ENCODE results near the gene C1QTNF2. TPM values are rescaled to one million over a fixed set of nuclear protein-coding genes. Genes with fewer than 3 reads are reported as not detected.

The C1QTNF2 gene
- total and polyA plus RNA-seq, 12 donors: 0.40 to 1.6 (median 1.1) TPM

GRCh38 chr5:160397492-160397891 is 27.1 kb upstream of the C1QTNF2 start:
- intact Hi-C loops (cut with DNase I): loop anchor here in 1 of 10 donors (5.0 kb wide), 1 partner anchor 200 kb away; no protein-coding TSS in a partner anchor
- ATAC-seq (no peak), DNase-seq (no peak)
- H3K4me1 ChIP-seq: peaks cover 0 to 53% (median 20%) of the 10 kb centered on the region in 9 donors
- no peak overlapping the region for H3K4me3 ChIP-seq
- peaks cover 0 to 34% (median 10%) of the 10 kb centered on the region in 9 donors for H3K36me3 ChIP-seq
- TF ChIP-seq CTCF (IDR thresholded peaks at IDR 0.05): no peak
- WGBS, 2 donors: 98% methylated on average over 1 of the region's 1 CpG
- H3K27ac ChIP-seq: no peak overlapping the region
- no peaks in the 10 kb centered on the region for H3K9me3 ChIP-seq
- no peaks in the 10 kb centered on the region for H3K27me3 ChIP-seq

GRCh38 chr5:160395111-160395510 is 24.7 kb upstream of the C1QTNF2 start:
- intact Hi-C loops (cut with DNase I): loop anchor here in 1 of 10 donors (5.0 kb wide), 1 partner anchor 198 kb away; no protein-coding TSS in a partner anchor
- Histone ChIP-seq H3K36me3 (peaks cover 0 to 21% (median 0%) of the 10 kb centered on the region in 9 donors), H3K27ac (no peak overlapping the region), H3K4me1 (peaks cover 0 to 56% (median 15%) of the 10 kb centered on the region in 9 donors), H3K27me3 (no peaks in the 10 kb centered on the region), H3K9me3 (no peaks in the 10 kb centered on the region), H3K4me3 (no peak overlapping the region)
- DNase-seq (no peak), ATAC-seq (no peak)
- WGBS, 2 donors: 90 to 93% methylated on average over 7 of the region's 7 CpGs
- no peak for TF ChIP-seq CTCF (IDR thresholded peaks at IDR 0.05)

- DNase-seq (no peak), ATAC-seq (no peak)
- Histone ChIP-seq H3K9me3 (peaks cover 0 to 22% (median 11%) of the 10 kb centered on the region in 11 donors), H3K4me3 (no peak overlapping the region), H3K27ac (no peak overlapping the region), H3K36me3 (peaks cover 0 to 14% (median 0%) of the 10 kb centered on the region in 9 donors), H3K4me1 (peaks cover 0 to 29% (median 3%) of the 10 kb centered on the region in 9 donors), H3K27me3 (no peaks in the 10 kb centered on the region)
- intact Hi-C loops (cut with DNase I): loop anchor here in 5 of 10 donors (5.0 kb wide), 1 partner anchor 369 kb away; no protein-coding TSS in a partner anchor
- TF ChIP-seq CTCF (IDR thresholded peaks at IDR 0.05): peak in 7 of 9 donors; percentile 46 to 70 (median 57)
- 75 to 77% methylated on average over 8 of the region's 8 CpGs for WGBS, 2 donors
Measured at GRCh38 chr5:160390787-160391696, 20.6 kb upstream of the C1QTNF2 start.

- H3K27ac ChIP-seq: no peak overlapping the region
- peaks cover 0 to 6% (median 0%) of the 10 kb centered on the region in 9 donors for H3K4me1 ChIP-seq
- intact Hi-C loops (cut with DNase I): loop anchor here in 3 of 10 donors (5.0 to 10.0 kb wide), 3 partner anchors 190 to 365 kb away; no protein-coding TSS in a partner anchor
- DNase-seq (no peak), ATAC-seq (no peak)
- peaks cover 0 to 22% (median 11%) of the 10 kb centered on the region in 11 donors for H3K9me3 ChIP-seq
- H3K4me3 ChIP-seq: no peak overlapping the region
- H3K27me3 ChIP-seq: no peaks in the 10 kb centered on the region
- 93 to 97% methylated on average over 1 of the region's 1 CpG for WGBS, 2 donors
- H3K36me3 ChIP-seq: no peaks in the 10 kb centered on the region
- no peak for TF ChIP-seq CTCF (IDR thresholded peaks at IDR 0.05)
Measured at GRCh38 chr5:160387445-160387844, 17.0 kb upstream of the C1QTNF2 start.
